Fibroblast of pulmonary artery (primary cell): ENCODE results near the gene SERAC1.
A peak's percentile ranks its signal among the peaks of the same experiment; 100 is the strongest.
"Not testable (repeated sequence)": the region's sequence is repeated elsewhere in the genome, so short reads cannot be mapped to it uniquely, and the experiment has no call there.

ENCODE experiments used
- DNase-seq: peaks from one replicate; pipeline ENCODE4 v3.0.0-alpha.2; 2010; ENCODE audit warnings: low read depth
- H3K4me3 ChIP-seq: replicated peaks from 2 replicates; pipeline ENCODE4 v1.5.1; 2011; ENCODE audit warnings: low read depth, mild to moderate bottlenecking, control low read depth, low read length, moderate library complexity
- TF ChIP-seq, protein P1 (sequence below): IDR thresholded peaks from 2 replicates; pipeline ENCODE4 v1.5.1; 2011; ENCODE audit warnings: mild to moderate bottlenecking, control low read depth, low read length, inconsistent platforms; ENCODE audit errors: missing control alignments

The SERAC1 gene

DNA sequence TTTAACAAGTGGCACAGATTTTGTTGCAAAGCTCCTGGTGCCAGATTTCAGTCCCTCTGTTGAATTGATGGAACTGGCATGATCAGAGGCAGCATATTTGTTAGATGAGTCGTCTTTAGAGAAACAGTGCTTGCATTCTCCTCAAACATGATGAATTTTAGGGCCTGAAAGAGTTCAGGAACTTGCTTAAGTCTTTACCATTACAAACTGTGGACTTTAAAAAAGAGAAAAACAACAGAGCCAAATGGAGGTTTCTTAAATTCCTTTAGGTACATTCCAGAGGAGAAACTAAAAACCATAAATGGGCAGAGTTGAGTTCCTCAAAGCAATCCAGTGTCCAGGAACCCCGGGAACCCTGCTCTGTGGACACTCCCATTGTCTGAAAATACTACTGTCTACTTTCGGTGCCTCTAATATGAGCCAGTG lies 2.6 kb upstream of the SERAC1 start:
- DNase-seq = peak; percentile 90
- H3K4me3 ChIP-seq = no peak overlapping the region
- TF ChIP-seq, protein P1, sequence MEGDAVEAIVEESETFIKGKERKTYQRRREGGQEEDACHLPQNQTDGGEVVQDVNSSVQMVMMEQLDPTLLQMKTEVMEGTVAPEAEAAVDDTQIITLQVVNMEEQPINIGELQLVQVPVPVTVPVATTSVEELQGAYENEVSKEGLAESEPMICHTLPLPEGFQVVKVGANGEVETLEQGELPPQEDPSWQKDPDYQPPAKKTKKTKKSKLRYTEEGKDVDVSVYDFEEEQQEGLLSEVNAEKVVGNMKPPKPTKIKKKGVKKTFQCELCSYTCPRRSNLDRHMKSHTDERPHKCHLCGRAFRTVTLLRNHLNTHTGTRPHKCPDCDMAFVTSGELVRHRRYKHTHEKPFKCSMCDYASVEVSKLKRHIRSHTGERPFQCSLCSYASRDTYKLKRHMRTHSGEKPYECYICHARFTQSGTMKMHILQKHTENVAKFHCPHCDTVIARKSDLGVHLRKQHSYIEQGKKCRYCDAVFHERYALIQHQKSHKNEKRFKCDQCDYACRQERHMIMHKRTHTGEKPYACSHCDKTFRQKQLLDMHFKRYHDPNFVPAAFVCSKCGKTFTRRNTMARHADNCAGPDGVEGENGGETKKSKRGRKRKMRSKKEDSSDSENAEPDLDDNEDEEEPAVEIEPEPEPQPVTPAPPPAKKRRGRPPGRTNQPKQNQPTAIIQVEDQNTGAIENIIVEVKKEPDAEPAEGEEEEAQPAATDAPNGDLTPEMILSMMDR = no peak

DNA sequence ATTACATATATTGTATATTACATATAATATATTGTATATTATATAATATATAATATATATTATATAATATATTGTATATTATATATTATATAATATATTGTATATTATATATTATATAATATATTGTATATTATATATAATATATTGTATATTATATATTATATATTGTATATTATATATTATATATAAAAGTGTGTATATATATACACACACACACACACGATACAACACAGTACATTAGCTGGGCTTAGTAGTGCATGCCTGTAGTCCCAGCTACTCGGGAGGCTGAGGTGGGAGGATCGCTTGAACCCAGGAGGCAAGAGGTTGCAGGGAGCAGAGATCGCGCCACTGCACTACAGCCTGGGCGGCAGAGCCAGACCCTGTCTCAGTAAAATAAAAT lies 1.6 kb upstream of the SERAC1 start:
- H3K4me3 ChIP-seq, DNase-seq: not testable (repeated sequence)

DNA sequence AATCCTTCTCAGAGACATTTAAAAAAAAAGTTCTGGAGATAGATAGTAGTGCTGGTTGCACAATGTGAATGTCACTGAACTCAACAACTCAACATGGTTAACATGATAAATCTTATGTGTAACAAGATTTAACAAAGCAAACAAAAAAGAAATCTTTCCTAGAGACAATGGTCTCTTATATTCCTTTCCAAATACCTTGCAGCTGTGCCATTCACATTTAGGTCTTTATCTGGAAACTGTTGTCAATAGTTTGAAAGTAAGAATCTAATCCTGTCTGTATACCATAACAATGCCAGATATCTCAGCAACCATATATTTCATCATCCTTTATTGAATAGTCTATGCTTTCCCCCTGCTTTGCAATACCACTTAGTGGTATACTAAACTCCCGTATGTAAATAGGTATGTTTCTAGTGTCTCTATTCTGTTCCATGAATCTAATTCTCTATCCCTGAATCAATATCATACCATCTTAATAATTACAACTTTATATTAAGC lies 2.1 kb downstream of the SERAC1 start:
- TF ChIP-seq, protein P1 = no peak
- no peak for DNase-seq
- H3K4me3 ChIP-seq = no peak overlapping the region

DNA sequence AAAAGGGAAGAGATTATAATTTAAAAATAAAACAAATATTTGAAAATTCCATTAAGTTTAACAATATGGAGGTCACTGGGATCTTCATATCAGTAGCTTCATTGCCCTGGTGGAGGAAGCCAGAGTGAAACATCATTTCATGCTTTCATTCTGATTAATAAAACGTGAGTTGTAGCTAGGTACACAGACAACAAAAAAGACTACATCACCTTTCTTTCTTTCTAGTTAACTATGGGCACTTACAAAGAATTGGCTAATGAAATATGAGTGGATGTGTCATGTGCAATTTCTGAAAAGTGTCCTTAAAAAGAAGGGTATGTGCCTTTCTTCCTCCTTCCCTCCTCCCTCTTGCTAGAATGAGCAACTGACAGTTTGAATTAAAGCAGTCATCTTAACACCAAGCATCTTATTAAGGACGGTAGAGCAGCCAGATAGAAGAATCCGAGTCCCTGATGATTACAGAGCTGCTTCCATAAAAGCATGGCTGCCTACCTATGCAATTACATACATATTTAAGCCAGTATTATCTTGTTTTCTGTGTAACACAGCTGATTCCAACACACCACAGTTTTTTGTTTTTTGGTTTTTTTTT lies 3.4 kb downstream of the SERAC1 start:
- DNase-seq = no peak
- TF ChIP-seq, protein P1 = no peak
- no peak overlapping the region for H3K4me3 ChIP-seq

DNA sequence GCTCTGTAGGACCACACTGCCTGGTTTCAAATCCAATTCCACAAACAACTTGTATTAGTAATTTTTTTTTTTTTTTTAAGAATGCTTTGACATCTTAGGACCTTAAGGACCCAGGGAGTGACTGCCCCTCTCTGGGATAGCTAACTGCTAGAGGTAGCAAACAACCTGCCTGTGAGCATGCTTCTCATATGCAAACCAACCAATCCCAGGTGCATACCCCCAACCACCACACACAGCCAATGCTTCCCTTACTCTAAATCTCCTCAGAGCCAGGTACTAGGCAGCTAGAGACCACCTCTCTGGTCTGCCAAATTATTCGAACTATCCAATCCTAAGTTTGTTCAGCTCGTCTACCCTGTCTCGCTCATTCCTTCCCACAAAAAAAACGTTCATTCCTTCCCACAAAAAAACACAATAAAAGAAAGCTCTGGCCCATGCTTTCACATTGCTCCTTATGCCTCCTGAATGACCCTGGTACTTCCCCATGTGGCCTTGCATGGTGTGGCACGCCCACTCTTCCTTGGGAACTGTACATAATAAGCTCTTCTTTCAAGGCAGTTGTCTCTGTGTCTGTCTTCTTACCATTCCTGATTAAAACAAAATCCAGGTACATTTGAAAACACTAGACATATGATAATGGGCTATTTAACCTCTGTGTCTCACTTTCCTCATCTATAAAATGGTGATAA lies 6.4 kb downstream of the SERAC1 start:
- TF ChIP-seq, protein P1 = no peak
- no peak for DNase-seq
- no peak overlapping the region for H3K4me3 ChIP-seq

DNA sequence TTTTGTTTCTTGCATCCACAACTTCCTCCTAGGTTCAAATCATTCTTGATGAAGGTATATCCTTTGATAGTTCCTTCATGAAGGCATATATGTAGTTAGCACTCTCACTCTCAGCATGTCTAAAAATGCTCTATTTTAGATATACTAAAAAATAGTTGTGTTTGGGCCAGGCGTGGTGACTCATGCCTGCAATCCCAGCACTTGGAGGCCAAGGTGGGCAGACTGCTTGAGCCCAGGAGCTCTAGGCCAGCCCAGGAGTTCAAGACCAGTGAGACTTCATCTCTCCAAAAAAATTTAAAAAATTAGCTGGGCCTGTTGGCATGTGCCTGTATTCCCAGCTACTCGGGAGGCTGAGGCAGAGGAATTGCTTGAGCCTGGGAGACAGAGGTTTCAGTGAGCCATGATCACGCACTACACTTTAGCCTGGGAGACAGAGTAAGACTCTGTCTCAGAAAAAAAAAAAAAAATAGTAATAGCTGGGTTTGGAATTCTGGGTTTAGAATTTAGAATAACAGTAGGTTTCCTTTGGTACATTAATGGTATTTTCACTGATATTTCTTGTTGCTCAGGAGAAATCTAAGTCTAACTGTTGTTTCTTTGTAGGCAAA lies 7.0 kb downstream of the SERAC1 start:
- TF ChIP-seq, protein P1 = no peak
- DNase-seq = peak; percentile 56
- no peak overlapping the region for H3K4me3 ChIP-seq

DNA sequence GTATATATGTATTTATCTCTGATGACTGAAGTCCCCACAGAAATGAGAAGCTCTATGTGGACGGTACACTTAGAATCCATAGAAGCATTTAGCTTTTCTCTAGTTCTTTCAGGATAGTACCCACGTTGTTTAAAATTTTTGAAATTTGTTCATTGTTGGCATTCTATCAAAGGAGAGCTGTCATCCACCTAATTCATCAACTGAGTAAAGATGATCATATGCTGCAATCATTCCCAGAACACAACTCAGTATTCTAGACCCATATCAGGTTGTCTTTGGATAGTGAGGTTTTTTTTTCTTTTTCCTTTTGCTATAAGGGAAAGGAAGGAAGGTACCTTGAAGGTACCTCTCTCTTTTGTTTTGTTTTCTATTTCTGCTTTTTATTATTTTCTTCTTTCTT lies 9.3 kb downstream of the SERAC1 start:
- DNase-seq = no peak
- no peak overlapping the region for H3K4me3 ChIP-seq
- TF ChIP-seq, protein P1 = no peak
